ENCODE results near the gene CACNA2D1. TPM values are rescaled to one million over a fixed set of nuclear protein-coding genes. Genes with fewer than 3 reads are reported as not detected.

The CACNA2D1 gene
- total and polyA plus RNA-seq, 9 of the 15 experiments (the other 6 are each of a cell fraction or from before 2014, with no cell fraction given) = 0.49 TPM; not detected in 8

DNA sequence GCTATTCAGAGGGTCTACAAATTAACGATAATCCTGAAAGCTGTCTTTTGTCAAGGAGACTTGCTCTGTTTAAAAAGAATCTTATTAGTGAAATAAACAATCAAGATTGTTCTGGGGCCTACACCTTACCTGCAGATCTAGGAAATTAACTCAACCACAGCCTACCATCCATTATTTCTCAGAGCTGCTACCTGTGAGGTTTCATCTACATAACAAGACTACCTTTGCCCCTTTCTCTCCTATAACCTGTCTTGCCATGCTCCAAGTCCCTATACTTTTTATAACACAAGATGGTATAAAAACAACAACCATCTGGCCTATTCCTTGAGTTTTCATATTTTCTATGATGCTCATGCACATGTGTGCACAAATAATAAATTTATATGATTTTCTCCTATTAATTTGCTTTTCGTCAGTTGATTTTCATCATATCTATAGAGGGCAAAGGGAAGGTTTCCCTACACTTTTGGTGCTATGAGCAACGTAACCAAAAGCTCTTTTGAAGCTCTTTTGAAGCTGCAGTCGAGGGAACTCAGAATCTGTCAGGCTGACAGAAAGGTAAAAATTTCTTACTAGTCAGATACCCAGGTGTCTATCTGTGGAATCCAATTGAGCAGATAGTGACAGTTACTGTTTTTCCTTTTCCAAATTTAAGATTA, 138.1 kb downstream of the CACNA2D1 start:
- H3K36me3 ChIP-seq (ENCODE audit: control insufficient read depth, insufficient read depth, low read length) = no peaks in the 10 kb centered on the region
- ChIA-PET POLR2A (no interaction called here), CTCF (ENCODE audit: low intra/inter-chr PET ratio) (no interaction called here)
- H3K9me1 ChIP-seq (ENCODE audit: control insufficient read depth, insufficient read depth, low read length) = no peaks in the 10 kb centered on the region
- H3K4me3 ChIP-seq = no peak overlapping the region
- no peaks in the 10 kb centered on the region for H3K27me3 ChIP-seq (ENCODE audit: control insufficient read depth in 2 of 2, insufficient read depth in 2 of 2, low read length in 2 of 2)
- H2AFZ ChIP-seq (ENCODE audit: low read depth, low read length) = no peak overlapping the region
- 0% methylated on average over 4 of the region's 4 CpGs for WGBS (ENCODE audit: insufficient coverage, low coverage, missing lambda C conversion rate)
- in situ Hi-C loops (cut with MboI) (no loop called here), intact Hi-C loops (cut with micrococcal nuclease) (no loop called here)
- no peak overlapping the region for H3K9ac ChIP-seq (ENCODE audit: insufficient read depth in 1 of 2, low read depth in 2 of 2, low read length in 2 of 2)
- TF ChIP-seq, protein P1, sequence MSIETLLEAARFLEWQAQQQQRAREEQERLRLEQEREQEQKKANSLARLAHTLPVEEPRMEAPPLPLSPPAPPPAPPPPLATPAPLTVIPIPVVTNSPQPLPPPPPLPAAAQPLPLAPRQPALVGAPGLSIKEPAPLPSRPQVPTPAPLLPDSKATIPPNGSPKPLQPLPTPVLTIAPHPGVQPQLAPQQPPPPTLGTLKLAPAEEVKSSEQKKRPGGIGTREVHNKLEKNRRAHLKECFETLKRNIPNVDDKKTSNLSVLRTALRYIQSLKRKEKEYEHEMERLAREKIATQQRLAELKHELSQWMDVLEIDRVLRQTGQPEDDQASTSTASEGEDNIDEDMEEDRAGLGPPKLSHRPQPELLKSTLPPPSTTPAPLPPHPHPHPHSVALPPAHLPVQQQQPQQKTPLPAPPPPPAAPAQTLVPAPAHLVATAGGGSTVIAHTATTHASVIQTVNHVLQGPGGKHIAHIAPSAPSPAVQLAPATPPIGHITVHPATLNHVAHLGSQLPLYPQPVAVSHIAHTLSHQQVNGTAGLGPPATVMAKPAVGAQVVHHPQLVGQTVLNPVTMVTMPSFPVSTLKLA (conservative IDR thresholded peaks at IDR 0.05) = no peak
- no peak for TF ChIP-seq ZNF140 (CRISPR knock-in tag; IDR thresholded peaks at IDR 0.05)
- no peak for TF ChIP-seq SMARCB1 (IDR thresholded peaks at IDR 0.05; ENCODE audit: insufficient read length, low read depth)
- no peak for TF ChIP-seq MYNN (IDR thresholded peaks at IDR 0.05)
- TF ChIP-seq MYNN (CRISPR knock-in tag; IDR thresholded peaks at IDR 0.05) = no peak
- no peak for TF ChIP-seq FIP1L1 (IDR thresholded peaks at IDR 0.05; ENCODE audit: low read depth, low read length, poor library complexity, severe bottlenecking)
- no peak for TF ChIP-seq ZNF449 (CRISPR knock-in tag; IDR thresholded peaks at IDR 0.05)
- no peak for TF ChIP-seq ELF1 (tag; IDR thresholded peaks at IDR 0.05)
- TF ChIP-seq RFX5 (IDR thresholded peaks at IDR 0.05; ENCODE audit: low read depth, low read length) = no peak
- TF ChIP-seq ESRRB (CRISPR knock-in tag; IDR thresholded peaks at IDR 0.05; ENCODE audit: borderline replicate concordance) = no peak
- TF ChIP-seq RBFOX2 (IDR thresholded peaks at IDR 0.05; ENCODE audit: low read depth, low read length) = no peak
- TF ChIP-seq, protein P2, sequence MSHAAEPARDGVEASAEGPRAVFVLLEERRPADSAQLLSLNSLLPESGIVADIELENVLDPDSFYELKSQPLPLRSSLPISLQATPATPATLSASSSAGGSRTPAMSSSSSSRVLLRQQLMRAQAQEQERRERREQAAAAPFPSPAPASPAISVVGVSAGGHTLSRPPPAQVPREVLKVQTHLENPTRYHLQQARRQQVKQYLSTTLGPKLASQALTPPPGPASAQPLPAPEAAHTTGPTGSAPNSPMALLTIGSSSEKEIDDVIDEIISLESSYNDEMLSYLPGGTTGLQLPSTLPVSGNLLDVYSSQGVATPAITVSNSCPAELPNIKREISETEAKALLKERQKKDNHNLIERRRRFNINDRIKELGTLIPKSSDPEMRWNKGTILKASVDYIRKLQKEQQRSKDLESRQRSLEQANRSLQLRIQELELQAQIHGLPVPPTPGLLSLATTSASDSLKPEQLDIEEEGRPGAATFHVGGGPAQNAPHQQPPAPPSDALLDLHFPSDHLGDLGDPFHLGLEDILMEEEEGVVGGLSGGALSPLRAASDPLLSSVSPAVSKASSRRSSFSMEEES (CRISPR knock-in tag; IDR thresholded peaks at IDR 0.05) = no peak
- no peak for TF ChIP-seq NR2F6 (CRISPR knock-in tag; IDR thresholded peaks at IDR 0.05)
- TF ChIP-seq HDAC8 (tag; IDR thresholded peaks at IDR 0.05) = no peak
- TF ChIP-seq XRCC5 (IDR thresholded peaks at IDR 0.05; ENCODE audit: low read depth, low read length) = no peak
- no peak for TF ChIP-seq ZNF41 (CRISPR knock-in tag; conservative IDR thresholded peaks at IDR 0.05)
- TF ChIP-seq, protein P3, sequence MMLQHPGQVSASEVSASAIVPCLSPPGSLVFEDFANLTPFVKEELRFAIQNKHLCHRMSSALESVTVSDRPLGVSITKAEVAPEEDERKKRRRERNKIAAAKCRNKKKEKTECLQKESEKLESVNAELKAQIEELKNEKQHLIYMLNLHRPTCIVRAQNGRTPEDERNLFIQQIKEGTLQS (IDR thresholded peaks at IDR 0.05) = no peak
- TF ChIP-seq, protein P3 (CRISPR knock-in tag; conservative IDR thresholded peaks at IDR 0.05) = no peak
- no peak for TF ChIP-seq BMI1 (IDR thresholded peaks at IDR 0.05; ENCODE audit: low read length)
- DNase-seq (ENCODE audit: extremely low read depth in 1 of 4, low spot score in 3 of 4) (no peak), FAIRE-seq (no peak), ATAC-seq (no peak)
- no peaks in the 10 kb centered on the region for H4K20me1 ChIP-seq (replicated peaks; ENCODE audit: control insufficient read depth, insufficient read depth, low read length)
- H3K9me3 ChIP-seq (replicated peaks; ENCODE audit: control insufficient read depth, insufficient read depth, low read depth, low read length) = peaks cover 3% of the 10 kb centered on the region
- H3K4me1 ChIP-seq (replicated peaks in 1 of 2; ENCODE audit: control insufficient read depth in 2 of 2, insufficient read depth in 2 of 2, low read length in 2 of 2) = no peaks in the 10 kb centered on the region
- no TSS peak for BruUV-seq (replicated peaks)
- H3K79me2 ChIP-seq (ENCODE audit: control insufficient read depth, insufficient read depth, low read length) = no peaks in the 10 kb centered on the region
- H3K4me2 ChIP-seq (ENCODE audit: insufficient read depth, low read length) = no peak overlapping the region
- no peak overlapping the region for H3K27ac ChIP-seq (ENCODE audit: extremely low read depth, low read depth, low read length)

All from K562 (cell line).